HepG2 (cell line): ENCODE data around the gene ARAP1. TPM values are rescaled to one million over a fixed set of nuclear protein-coding genes. Genes with fewer than 3 reads are reported as not detected.

ENCODE experiments used
- CREB1 ChIP-seq, 2 experiments: fragments of 450-650 bp in 1 of 2; IDR thresholded peaks; 2 replicates each; pipeline ENCODE4 v1.6.1; 2016 to 2017; ENCODE audit warnings: control low read depth in 1 of 2, mild to moderate bottlenecking in 1 of 2, missing compliant biosample characterization in 1 of 2, missing genetic modification characterization in 1 of 2
- ELF3 ChIP-seq: IDR thresholded peaks from 2 replicates; pipeline ENCODE4 v1.6.1; 2016; ENCODE audit warnings: missing genetic modification reagents, missing compliant biosample characterization
- FLYWCH1 ChIP-seq: sonication (generic); formaldehyde crosslinking; IDR thresholded peaks from 2 replicates; pipeline ENCODE4 v1.8.1; 2023; ENCODE audit warnings: mild to moderate bottlenecking, missing genetic modification reagents
- FOXK2 ChIP-seq: fragments of 450-650 bp; IDR thresholded peaks from 2 replicates; pipeline ENCODE4 v1.6.1; 2016
- GATAD2A ChIP-seq: IDR thresholded peaks from 2 replicates; pipeline ENCODE4 v1.6.1; 2016
- HMGXB3 ChIP-seq: sonication (generic); formaldehyde crosslinking; IDR thresholded peaks from 2 replicates; pipeline ENCODE4 v1.4.0; 2020; ENCODE audit warnings: missing genetic modification reagents, borderline replicate concordance
- IKZF4 ChIP-seq: sonication (generic); formaldehyde crosslinking; IDR thresholded peaks from 2 replicates; pipeline ENCODE4 v1.5.1; 2020; ENCODE audit warnings: borderline replicate concordance, mild to moderate bottlenecking, low read depth, missing genetic modification reagents; ENCODE audit errors: not compliant biosample characterization
- MIER2 ChIP-seq: IDR thresholded peaks from 2 replicates; pipeline ENCODE4 v1.6.1; 2016; ENCODE audit warnings: missing biosample characterization, missing genetic modification reagents
- NFE2 ChIP-seq: sonication (generic); formaldehyde crosslinking; IDR thresholded peaks from 2 replicates; pipeline ENCODE4 v1.4.0; 2020; ENCODE audit warnings: missing genetic modification reagents
- RAD21 ChIP-seq: fragments of 450-650 bp; formaldehyde crosslinking; IDR thresholded peaks from 2 replicates; pipeline ENCODE4 v1.5.0; 2020; ENCODE audit warnings: mild to moderate bottlenecking
- RXRA ChIP-seq: sonication (generic); formaldehyde crosslinking; IDR thresholded peaks from 2 replicates; pipeline ENCODE4 v1.5.1; 2020; ENCODE audit warnings: missing genetic modification reagents
- TGIF2 ChIP-seq: IDR thresholded peaks from 2 replicates; pipeline ENCODE4 v1.6.1; 2016; ENCODE audit warnings: control low read depth, missing compliant biosample characterization
- TOE1 ChIP-seq: sonication (generic); formaldehyde crosslinking; IDR thresholded peaks from 2 replicates; pipeline ENCODE4 v1.4.0; 2020; ENCODE audit warnings: mild to moderate bottlenecking, missing genetic modification reagents
- ZC3H13 ChIP-seq: sonication (generic); formaldehyde crosslinking; IDR thresholded peaks from 2 replicates; pipeline ENCODE4 v1.8.1; 2023; ENCODE audit warnings: mild to moderate bottlenecking, missing genetic modification reagents, moderate library complexity
- ZNF235 ChIP-seq: sonication (generic); formaldehyde crosslinking; IDR thresholded peaks from 2 replicates; pipeline ENCODE4 v1.8.1; 2023; ENCODE audit warnings: mild to moderate bottlenecking, missing genetic modification reagents, borderline replicate concordance
- ZNF260 ChIP-seq: sonication (generic); formaldehyde crosslinking; IDR thresholded peaks from 2 replicates; pipeline ENCODE4 v1.4.0; 2020; ENCODE audit warnings: missing genetic modification reagents, low read depth, mild to moderate bottlenecking, borderline replicate concordance
- ZNF383 ChIP-seq: sonication (generic); formaldehyde crosslinking; IDR thresholded peaks from 2 replicates; pipeline ENCODE4 v1.4.0; 2020; ENCODE audit warnings: missing genetic modification reagents, mild to moderate bottlenecking, borderline replicate concordance
- ZNF441 ChIP-seq: sonication (generic); formaldehyde crosslinking; IDR thresholded peaks from 2 replicates; pipeline ENCODE4 v1.7.0; 2021; ENCODE audit warnings: missing genetic modification reagents, borderline replicate concordance
- ZNF589 ChIP-seq: sonication (generic); formaldehyde crosslinking; conservative IDR thresholded peaks from 2 replicates; pipeline ENCODE4 v1.8.0; 2022; ENCODE audit warnings: mild to moderate bottlenecking, moderate library complexity, missing genetic modification reagents
- ZNF775 ChIP-seq: sonication (generic); formaldehyde crosslinking; IDR thresholded peaks from 2 replicates; pipeline ENCODE4 v1.4.0; 2020; ENCODE audit warnings: missing genetic modification reagents, mild to moderate bottlenecking, moderate library complexity, borderline replicate concordance
- polyA plus RNA-seq, 8 experiments: library from polyadenylated mRNA; depleted of rRNA in 3 of 8; stranded (reverse) in 7 of 8; unstranded in 1 of 8; fragments of >200 nt; fragmentation: Illumina TruSeq in 4 of 8; extraction: Trizol in 4 of 8; gene quantifications; 2 replicates each; pipeline versions ENCODE4 v1.2.1 to v1.2.3, GENCODE V29; 2011 to 2016; ENCODE audit warnings: low read depth in 4 of 8, missing spikeins in 1 of 8, mixed read lengths in 1 of 8; ENCODE audit not compliant: insufficient read depth in 1 of 8
- total RNA-seq, 5 experiments: library from RNA; depleted of rRNA; stranded (reverse); fragments of >200 nt; fragmentation: Illumina TruSeq; extraction: Trizol; gene quantifications; 2 replicates each; pipeline ENCODE4 v1.2.3, GENCODE V29; 2016; ENCODE audit warnings: low read depth in 1 of 5
- TF ChIP-seq, protein P1 (sequence below): sonication (generic); formaldehyde crosslinking; IDR thresholded peaks from 2 replicates; pipeline ENCODE4 v1.5.0; 2020; ENCODE audit warnings: mild to moderate bottlenecking, missing genetic modification reagents
- TF ChIP-seq, protein P2 (sequence below): sonication (generic); formaldehyde crosslinking; IDR thresholded peaks from 2 replicates; pipeline ENCODE4 v1.5.0; 2020; ENCODE audit warnings: mild to moderate bottlenecking, low read depth, missing genetic modification reagents, borderline replicate concordance
- TF ChIP-seq, protein P3 (sequence below): sonication (generic); formaldehyde crosslinking; conservative IDR thresholded peaks from 2 replicates; pipeline ENCODE4 v1.4.0; 2020; ENCODE audit warnings: missing genetic modification reagents

ARAP1 gene
- total and polyA plus RNA-seq, 2 of the 13 experiments (the other 11 are each of a cell fraction or from before 2014, with no cell fraction given), result 43.2 to 55.5 TPM

DNA sequence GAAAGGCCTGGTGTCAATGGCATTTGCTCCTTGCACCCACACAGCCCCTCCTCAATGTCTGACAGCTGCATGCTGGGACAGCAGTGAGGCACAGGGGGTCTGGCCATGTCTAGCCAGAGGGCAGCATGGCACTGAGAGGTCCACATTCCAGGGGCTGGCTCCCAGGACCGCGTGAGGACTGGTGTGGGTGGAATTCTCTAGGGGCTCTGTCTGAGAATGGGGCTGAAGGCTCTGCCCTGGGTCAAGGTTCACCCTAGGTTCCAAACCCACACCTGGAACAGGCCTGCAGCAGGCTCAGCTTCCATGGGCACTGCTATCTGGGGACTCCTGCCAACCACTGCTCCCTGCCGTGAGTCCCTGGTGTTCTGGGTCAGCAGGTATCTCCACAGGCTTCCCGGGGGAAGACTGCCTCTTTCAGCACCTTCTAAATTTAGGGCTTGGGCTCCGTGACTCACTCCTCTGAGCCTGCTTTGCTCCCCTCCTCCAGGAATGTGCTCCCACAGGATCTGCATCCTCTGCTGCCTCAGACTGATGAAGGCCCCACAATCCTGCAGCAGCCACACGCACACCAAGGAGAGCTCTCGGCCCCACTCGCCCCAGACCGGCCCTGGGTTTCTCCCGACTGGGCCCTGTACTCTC is 37.4 kb upstream of the ARAP1 start (continued):
- TF ChIP-seq ZNF441 (CRISPR knock-in tag) (no peak), RAD21 (no peak), FOXK2 (no peak), GATAD2A (CRISPR knock-in tag) (0 out of 2 replicates have a peak, but pooled peaks have one; percentile 14), ZNF235 (no peak), ZNF383 (CRISPR knock-in tag) (0 out of 2 replicates have a peak, but pooled peaks have one; percentile 74), NFE2 (CRISPR knock-in tag) (no peak), TOE1 (CRISPR knock-in tag) (no peak), ZC3H13 (CRISPR knock-in tag) (no peak), IKZF4 (CRISPR knock-in tag) (no peak), ELF3 (no peak), MIER2 (CRISPR knock-in tag) (no peak), RXRA (CRISPR knock-in tag) (peak; percentile 1; the same call in 1 of the 2 replicates), TGIF2 (no peak), ZNF775 (no peak), FLYWCH1 (no peak), HMGXB3 (CRISPR knock-in tag) (no peak), ZNF589 (no peak), ZNF260 (CRISPR knock-in tag) (no peak), CREB1 (IDR thresholded peaks at IDR 0.05) (no peak), CREB1 (CRISPR knock-in tag; IDR thresholded peaks at IDR 0.05) (no peak)
- TF ChIP-seq, protein P1, sequence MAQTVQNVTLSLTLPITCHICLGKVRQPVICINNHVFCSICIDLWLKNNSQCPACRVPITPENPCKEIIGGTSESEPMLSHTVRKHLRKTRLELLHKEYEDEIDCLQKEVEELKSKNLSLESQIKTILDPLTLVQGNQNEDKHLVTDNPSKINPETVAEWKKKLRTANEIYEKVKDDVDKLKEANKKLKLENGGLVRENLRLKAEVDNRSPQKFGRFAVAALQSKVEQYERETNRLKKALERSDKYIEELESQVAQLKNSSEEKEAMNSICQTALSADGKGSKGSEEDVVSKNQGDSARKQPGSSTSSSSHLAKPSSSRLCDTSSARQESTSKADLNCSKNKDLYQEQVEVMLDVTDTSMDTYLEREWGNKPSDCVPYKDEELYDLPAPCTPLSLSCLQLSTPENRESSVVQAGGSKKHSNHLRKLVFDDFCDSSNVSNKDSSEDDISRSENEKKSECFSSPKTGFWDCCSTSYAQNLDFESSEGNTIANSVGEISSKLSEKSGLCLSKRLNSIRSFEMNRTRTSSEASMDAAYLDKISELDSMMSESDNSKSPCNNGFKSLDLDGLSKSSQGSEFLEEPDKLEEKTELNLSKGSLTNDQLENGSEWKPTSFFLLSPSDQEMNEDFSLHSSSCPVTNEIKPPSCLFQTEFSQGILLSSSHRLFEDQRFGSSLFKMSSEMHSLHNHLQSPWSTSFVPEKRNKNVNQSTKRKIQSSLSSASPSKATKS (CRISPR knock-in tag), result no peak
- TF ChIP-seq, protein P2, sequence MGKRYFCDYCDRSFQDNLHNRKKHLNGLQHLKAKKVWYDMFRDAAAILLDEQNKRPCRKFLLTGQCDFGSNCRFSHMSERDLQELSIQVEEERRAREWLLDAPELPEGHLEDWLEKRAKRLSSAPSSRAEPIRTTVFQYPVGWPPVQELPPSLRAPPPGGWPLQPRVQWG (CRISPR knock-in tag), result no peak
- TF ChIP-seq, protein P3, sequence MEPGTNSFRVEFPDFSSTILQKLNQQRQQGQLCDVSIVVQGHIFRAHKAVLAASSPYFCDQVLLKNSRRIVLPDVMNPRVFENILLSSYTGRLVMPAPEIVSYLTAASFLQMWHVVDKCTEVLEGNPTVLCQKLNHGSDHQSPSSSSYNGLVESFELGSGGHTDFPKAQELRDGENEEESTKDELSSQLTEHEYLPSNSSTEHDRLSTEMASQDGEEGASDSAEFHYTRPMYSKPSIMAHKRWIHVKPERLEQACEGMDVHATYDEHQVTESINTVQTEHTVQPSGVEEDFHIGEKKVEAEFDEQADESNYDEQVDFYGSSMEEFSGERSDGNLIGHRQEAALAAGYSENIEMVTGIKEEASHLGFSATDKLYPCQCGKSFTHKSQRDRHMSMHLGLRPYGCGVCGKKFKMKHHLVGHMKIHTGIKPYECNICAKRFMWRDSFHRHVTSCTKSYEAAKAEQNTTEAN, result no peak
